HEK293T (cell line): ENCODE results near the gene CLIC3.

ENCODE experiments used
- CTCF ChIA-PET: fragments of 350-600 bp; formaldehyde crosslinking; extraction: SDS; loops from one replicate; lab custom pipeline; 2021; ENCODE audit warnings: antibody characterized with exemption, inconsistent platforms; lab: Yijun Ruan, JAX
- POLR2A ChIA-PET: fragments of 350-600 bp; formaldehyde crosslinking; extraction: SDS; loops from one replicate; lab custom pipeline; 2020; ENCODE audit warnings: antibody characterized with exemption, inconsistent platforms; lab: Yijun Ruan, JAX
- DNase-seq: peaks from one replicate; pipeline ENCODE4 v3.0.0; 2012; ENCODE audit warnings: mixed read lengths; ENCODE audit errors: extremely low spot score
- BHLHE40 ChIP-seq: fragments of 450-650 bp; IDR thresholded peaks from 2 replicates; pipeline ENCODE4 v1.6.1; 2016; ENCODE audit warnings: mild to moderate bottlenecking, moderate library complexity, borderline replicate concordance
- CTBP1 ChIP-seq: fragments of 450-650 bp; IDR thresholded peaks from 2 replicates; pipeline ENCODE4 v1.6.1; 2016; ENCODE audit warnings: borderline replicate concordance
- ELF4 ChIP-seq: fragments of 450-650 bp; IDR thresholded peaks from 2 replicates; pipeline ENCODE4 v1.6.1; 2017; ENCODE audit warnings: antibody characterized with exemption
- FOXA1 ChIP-seq: fragments of 450-650 bp; IDR thresholded peaks from 2 replicates; pipeline ENCODE4 v1.6.1; 2016; ENCODE audit warnings: mild to moderate bottlenecking
- FOXK2 ChIP-seq: fragments of 450-650 bp; IDR thresholded peaks from 2 replicates; pipeline ENCODE4 v1.6.1; 2016; ENCODE audit warnings: mild to moderate bottlenecking
- FOXM1 ChIP-seq: fragments of 450-650 bp; IDR thresholded peaks from 2 replicates; pipeline ENCODE4 v1.6.1; 2017; ENCODE audit warnings: mild to moderate bottlenecking, borderline replicate concordance
- HDGF ChIP-seq: fragments of 450-650 bp; IDR thresholded peaks from 2 replicates; pipeline ENCODE4 v1.6.1; 2017; ENCODE audit warnings: antibody characterized with exemption, borderline replicate concordance
- L3MBTL2 ChIP-seq: fragments of 450-650 bp; conservative IDR thresholded peaks from 2 replicates; pipeline ENCODE4 v1.6.1; 2016; ENCODE audit warnings: mild to moderate bottlenecking
- LEF1 ChIP-seq: fragments of 450-650 bp; IDR thresholded peaks from 2 replicates; pipeline ENCODE4 v1.6.1; 2017; ENCODE audit warnings: mild to moderate bottlenecking, borderline replicate concordance
- NFRKB ChIP-seq: fragments of 450-650 bp; IDR thresholded peaks from 2 replicates; pipeline ENCODE4 v1.6.1; 2016; ENCODE audit warnings: mild to moderate bottlenecking, moderate library complexity
- PKNOX1 ChIP-seq: fragments of 450-650 bp; IDR thresholded peaks from 2 replicates; pipeline ENCODE4 v1.6.1; 2016
- SP1 ChIP-seq: fragments of 450-650 bp; IDR thresholded peaks from 2 replicates; pipeline ENCODE4 v1.6.1; 2017
- SUZ12 ChIP-seq: fragments of 450-650 bp; IDR thresholded peaks from 2 replicates; pipeline ENCODE4 v1.6.1; 2016; ENCODE audit warnings: mild to moderate bottlenecking
- TARDBP ChIP-seq: fragments of 450-650 bp; IDR thresholded peaks from 2 replicates; pipeline ENCODE4 v1.6.1; 2016
- ZNF384 ChIP-seq: fragments of 450-650 bp; IDR thresholded peaks from 2 replicates; pipeline ENCODE4 v1.6.1; 2016

The CLIC3 gene

DNA sequence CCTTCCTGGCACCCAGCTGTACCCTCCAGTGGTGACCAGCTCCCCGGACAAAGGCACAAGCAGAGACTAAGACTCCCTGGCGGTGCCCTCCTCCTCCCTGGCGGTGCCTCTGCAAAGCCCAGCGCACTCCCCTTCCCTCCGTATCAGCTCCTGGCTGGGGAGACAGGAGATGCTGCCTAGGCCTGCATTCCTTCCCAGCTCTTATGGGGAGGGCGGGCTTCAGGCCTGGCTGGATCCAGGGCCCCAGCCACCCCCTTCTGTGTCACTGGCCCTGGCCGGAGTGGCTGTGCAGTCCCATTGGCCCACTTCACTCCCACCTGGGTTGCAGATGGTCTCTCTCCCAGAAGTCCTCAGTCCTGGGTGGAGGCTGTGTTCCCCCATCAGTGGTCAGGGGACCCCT, 37.9 kb downstream of the CLIC3 start:
- TF ChIP-seq CTBP1 = no peak
- no peak for TF ChIP-seq SP1
- no peak for TF ChIP-seq SUZ12
- TF ChIP-seq FOXK2 = no peak
- TF ChIP-seq TARDBP = no peak
- no peak for TF ChIP-seq L3MBTL2
- no peak for TF ChIP-seq BHLHE40
- TF ChIP-seq ELF4 = no peak
- no peak for TF ChIP-seq HDGF
- POLR2A ChIA-PET = no interaction called here
- CTCF ChIA-PET = no interaction called here
- DNase-seq = no peak

- TF ChIP-seq TARDBP (no peak), HDGF (no peak), NFRKB (no peak), SP1 (no peak), ZNF384 (no peak), LEF1 (no peak), BHLHE40 (no peak), PKNOX1 (no peak), ELF4 (no peak), SUZ12 (no peak), FOXM1 (no peak), FOXA1 (no peak), CTBP1 (no peak)
- POLR2A ChIA-PET = no interaction called here
- no peak for DNase-seq
- CTCF ChIA-PET = no interaction called here
Observed at GRCh38 chr9:136957901-136958300, 38.5 kb downstream of the CLIC3 start.

- ChIA-PET POLR2A (no interaction called here), CTCF (no interaction called here)
- TF ChIP-seq BHLHE40 (no peak), TARDBP (no peak)
- DNase-seq = no peak
Observed at GRCh38 chr9:136957461-136957860, 38.9 kb downstream of the CLIC3 start.

GRCh38 chr9:136956604-136957003, 39.8 kb downstream of the CLIC3 start:
- TF ChIP-seq BHLHE40 (no peak), LEF1 (no peak), CTBP1 (no peak), FOXA1 (no peak)
- no peak for DNase-seq
- ChIA-PET CTCF (no interaction called here), POLR2A (no interaction called here)

DNA sequence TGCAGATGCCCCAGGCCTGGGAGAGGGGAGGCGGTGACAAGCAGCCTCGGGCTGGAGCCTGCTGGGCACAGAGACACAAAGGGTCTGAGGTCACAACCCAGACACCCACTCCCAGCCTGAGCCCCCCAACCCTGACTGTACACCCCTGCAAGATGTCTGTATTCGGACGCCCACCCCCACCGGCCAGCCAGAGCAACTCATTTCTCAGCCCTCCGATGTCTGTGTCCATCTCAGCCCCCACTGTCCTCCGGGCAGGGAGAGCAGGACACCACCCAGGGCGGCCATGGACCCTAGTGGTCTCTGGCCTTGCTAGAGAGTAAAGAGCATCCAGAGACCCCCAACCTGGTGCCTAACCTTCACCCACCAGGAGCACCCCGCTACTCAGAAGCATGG, 40.4 kb downstream of the CLIC3 start:
- POLR2A ChIA-PET = no interaction called here
- CTCF ChIA-PET = no interaction called here

GRCh38 chr9:136955202-136955942, 41.0 kb downstream of the CLIC3 start:
- ChIA-PET POLR2A (interaction anchor here (0.9 kb wide), 1 partner anchor 37 kb away, joined by 3 read pairs; the partner anchor contains the start of gene PAXX), CTCF (no interaction called here)
- DNase-seq = no peak
- TF ChIP-seq SUZ12 (no peak), SP1 (no peak), ELF4 (no peak), ZNF384 (no peak), HDGF (no peak), LEF1 (no peak)

More for the DNA sequence above, 40.4 kb downstream of the CLIC3 start:
- TF ChIP-seq NFRKB = no peak
- no peak for TF ChIP-seq LEF1
- no peak for TF ChIP-seq PKNOX1
- no peak for TF ChIP-seq L3MBTL2
- no peak for TF ChIP-seq FOXK2
- no peak for TF ChIP-seq HDGF
- TF ChIP-seq BHLHE40 = no peak
- TF ChIP-seq SUZ12 = no peak
- no peak for TF ChIP-seq SP1
- TF ChIP-seq FOXM1 = no peak
- TF ChIP-seq FOXA1 = no peak
- DNase-seq = no peak

GRCh38 chr9:136954270-136955083, 41.9 kb downstream of the CLIC3 start:
- TF ChIP-seq TARDBP = no peak
- no peak for TF ChIP-seq FOXM1
- TF ChIP-seq SP1 = no peak
- no peak for TF ChIP-seq ZNF384
- DNase-seq = no peak
- POLR2A ChIA-PET = interaction anchor here (0.9 kb wide), 1 partner anchor 38 kb away, joined by 3 read pairs; the partner anchor contains the start of gene PAXX
- CTCF ChIA-PET = no interaction called here
